Neural progenitor cell (in vitro differentiated cells): Measurements from ENCODE around the gene STARD7. TPM values are rescaled to one million over a fixed set of nuclear protein-coding genes. Genes with fewer than 3 reads are reported as not detected.

Source experiments
- DNase-seq: peaks from one replicate; pipeline ENCODE4 v3.0.0-alpha.2; 2016; ENCODE audit warnings: low spot score
- H2AFZ ChIP-seq: fragments of 200-600 bp; sonication (generic); replicated peaks from 2 replicates; pipeline ENCODE4 v1.6.1; 2016; ENCODE audit warnings: antibody characterized with exemption
- H3F3A ChIP-seq: fragments of 200-600 bp; sonication (generic); 2 replicates; pipeline ENCODE4 v1.6.1; 2016; ENCODE audit warnings: antibody characterized with exemption, low read depth
- H3K27ac ChIP-seq: fragments of 200-600 bp; sonication (generic); 2 replicates; pipeline ENCODE4 v1.5.1; 2016; ENCODE audit warnings: mild to moderate bottlenecking
- H3K27me3 ChIP-seq: fragments of 200-600 bp; sonication (generic); 2 replicates; pipeline ENCODE4 v1.6.1; 2016; ENCODE audit warnings: mild to moderate bottlenecking, moderate library complexity
- H3K36me3 ChIP-seq: fragments of 200-600 bp; sonication (generic); 2 replicates; pipeline ENCODE4 v1.5.1; 2016
- H3K4me1 ChIP-seq: fragments of 200-600 bp; sonication (generic); 2 replicates; pipeline ENCODE4 v1.6.1; 2016; ENCODE audit warnings: mixed run types
- H3K4me2 ChIP-seq: fragments of 200-600 bp; sonication (generic); 2 replicates; pipeline ENCODE4 v1.6.1; 2016
- H3K4me3 ChIP-seq: fragments of 200-600 bp; sonication (generic); 2 replicates; pipeline ENCODE4 v1.5.1; 2016
- H3K79me2 ChIP-seq: fragments of 200-600 bp; sonication (generic); 2 replicates; pipeline ENCODE4 v1.6.1; 2016; ENCODE audit warnings: low read depth
- H3K9ac ChIP-seq: fragments of 200-600 bp; sonication (generic); 2 replicates; pipeline ENCODE4 v1.6.1; 2016
- H3K9me3 ChIP-seq: fragments of 200-600 bp; sonication (generic); 2 replicates; pipeline ENCODE4 v1.5.1; 2016; ENCODE audit warnings: low read depth
- H4K20me1 ChIP-seq: fragments of 200-600 bp; sonication (generic); 2 replicates; pipeline ENCODE4 v1.6.1; 2016; ENCODE audit warnings: low read depth
- H3K27ac Mint-ChIP-seq: 3 replicates; pipeline ENCODE4 v1.8.0; 2021; ENCODE audit warnings: mixed read lengths
- H3K27me3 Mint-ChIP-seq: 2 replicates; pipeline ENCODE4 v1.8.0; 2022; ENCODE audit warnings: low read depth, mild to moderate bottlenecking, inconsistent platforms, moderate library complexity, mixed read lengths; ENCODE audit not compliant: insufficient read depth
- H3K36me3 Mint-ChIP-seq: 3 replicates; pipeline ENCODE4 v1.8.0; 2021; ENCODE audit warnings: mixed read lengths
- H3K4me1 Mint-ChIP-seq: 3 replicates; pipeline ENCODE4 v1.8.0; 2021; ENCODE audit warnings: mixed read lengths
- H3K4me3 Mint-ChIP-seq: 3 replicates; pipeline ENCODE4 v1.8.0; 2021; ENCODE audit warnings: mild to moderate bottlenecking, moderate library complexity, mixed read lengths
- H3K9me3 Mint-ChIP-seq: 3 replicates; pipeline ENCODE4 v1.8.0; 2020; ENCODE audit warnings: mixed read lengths
- EZH2 ChIP-seq: fragments of 200-600 bp; sonication (generic); IDR thresholded peaks from 2 replicates; pipeline ENCODE4 v1.6.1; 2017; ENCODE audit warnings: antibody characterized with exemption, mild to moderate bottlenecking, moderate library complexity
- EZH2phosphoT487 ChIP-seq: fragments of 200-600 bp; sonication (generic); IDR thresholded peaks from 2 replicates; pipeline ENCODE4 v1.6.1; 2017; ENCODE audit warnings: antibody characterized with exemption
- total RNA-seq: library from RNA; depleted of rRNA; stranded (reverse); fragments of >200 nt; gene quantifications from 2 replicates; pipeline ENCODE4 v1.2.3, GENCODE V29; 2015; ENCODE audit warnings: low replicate concordance
- TF ChIP-seq, protein P1 (sequence below): fragments of 200-600 bp; sonication (generic); IDR thresholded peaks from 2 replicates; pipeline ENCODE4 v1.5.1; 2017; ENCODE audit warnings: antibody characterized with exemption, mild to moderate bottlenecking

Gene STARD7
- total RNA-seq, 1 donor from 2014 or later: 179 TPM

- H3K79me2 ChIP-seq: no peaks in the 10 kb centered on the region
- H3K4me1 Mint-ChIP-seq: peaks cover 50% of the 10 kb centered on the region
- no peak for DNase-seq
- no peak overlapping the region for H3K27ac ChIP-seq
- H3K9me3 Mint-ChIP-seq: no peaks in the 10 kb centered on the region
- H3K27me3 Mint-ChIP-seq: peaks cover 17% of the 10 kb centered on the region
- peaks cover 24% of the 10 kb centered on the region for H3K4me1 ChIP-seq
- no peak overlapping the region for H2AFZ ChIP-seq
- H3K9ac ChIP-seq: no peak overlapping the region
- H4K20me1 ChIP-seq: no peaks in the 10 kb centered on the region
- TF ChIP-seq, protein P1, sequence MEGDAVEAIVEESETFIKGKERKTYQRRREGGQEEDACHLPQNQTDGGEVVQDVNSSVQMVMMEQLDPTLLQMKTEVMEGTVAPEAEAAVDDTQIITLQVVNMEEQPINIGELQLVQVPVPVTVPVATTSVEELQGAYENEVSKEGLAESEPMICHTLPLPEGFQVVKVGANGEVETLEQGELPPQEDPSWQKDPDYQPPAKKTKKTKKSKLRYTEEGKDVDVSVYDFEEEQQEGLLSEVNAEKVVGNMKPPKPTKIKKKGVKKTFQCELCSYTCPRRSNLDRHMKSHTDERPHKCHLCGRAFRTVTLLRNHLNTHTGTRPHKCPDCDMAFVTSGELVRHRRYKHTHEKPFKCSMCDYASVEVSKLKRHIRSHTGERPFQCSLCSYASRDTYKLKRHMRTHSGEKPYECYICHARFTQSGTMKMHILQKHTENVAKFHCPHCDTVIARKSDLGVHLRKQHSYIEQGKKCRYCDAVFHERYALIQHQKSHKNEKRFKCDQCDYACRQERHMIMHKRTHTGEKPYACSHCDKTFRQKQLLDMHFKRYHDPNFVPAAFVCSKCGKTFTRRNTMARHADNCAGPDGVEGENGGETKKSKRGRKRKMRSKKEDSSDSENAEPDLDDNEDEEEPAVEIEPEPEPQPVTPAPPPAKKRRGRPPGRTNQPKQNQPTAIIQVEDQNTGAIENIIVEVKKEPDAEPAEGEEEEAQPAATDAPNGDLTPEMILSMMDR: no peak
- TF ChIP-seq EZH2: no peak
- TF ChIP-seq EZH2phosphoT487: no peak
- no peak overlapping the region for H3K4me2 ChIP-seq
- H3F3A ChIP-seq: peaks cover 6% of the 10 kb centered on the region
- H3K27ac Mint-ChIP-seq: peak overlapping the region; percentile 57
- no peaks in the 10 kb centered on the region for H3K36me3 ChIP-seq
- no peaks in the 10 kb centered on the region for H3K9me3 ChIP-seq
- H3K4me3 ChIP-seq: no peak overlapping the region
- peaks cover 15% of the 10 kb centered on the region for H3K27me3 ChIP-seq
- no peaks in the 10 kb centered on the region for H3K36me3 Mint-ChIP-seq
- no peak overlapping the region for H3K4me3 Mint-ChIP-seq
Observed at GRCh38 chr2:96150791-96151594, 57.6 kb downstream of the STARD7 start.

GRCh38 chr2:96150007-96150640 lies 58.5 kb downstream of the STARD7 start:
- no peak overlapping the region for H3K4me3 ChIP-seq
- H3K4me1 ChIP-seq: peaks cover 24% of the 10 kb centered on the region
- H3K9me3 ChIP-seq: no peaks in the 10 kb centered on the region
- peaks cover 44% of the 10 kb centered on the region for H3K4me1 Mint-ChIP-seq
- H3K36me3 Mint-ChIP-seq: no peaks in the 10 kb centered on the region
- H3K27ac ChIP-seq: no peak overlapping the region
- no peaks in the 10 kb centered on the region for H3K9me3 Mint-ChIP-seq
- H2AFZ ChIP-seq: no peak overlapping the region
- no peak overlapping the region for H3K27ac Mint-ChIP-seq
- peaks cover 6% of the 10 kb centered on the region for H3F3A ChIP-seq
- peaks cover 17% of the 10 kb centered on the region for H3K27me3 Mint-ChIP-seq
- H3K36me3 ChIP-seq: no peaks in the 10 kb centered on the region
- no peak overlapping the region for H3K4me3 Mint-ChIP-seq
- no peaks in the 10 kb centered on the region for H3K79me2 ChIP-seq
- no peak overlapping the region for H3K9ac ChIP-seq
- no peaks in the 10 kb centered on the region for H4K20me1 ChIP-seq
- TF ChIP-seq, protein P1: no peak
- TF ChIP-seq EZH2 (no peak), EZH2phosphoT487 (no peak)
- no peak overlapping the region for H3K4me2 ChIP-seq
- H3K27me3 ChIP-seq: peaks cover 24% of the 10 kb centered on the region
- DNase-seq: no peak

DNA sequence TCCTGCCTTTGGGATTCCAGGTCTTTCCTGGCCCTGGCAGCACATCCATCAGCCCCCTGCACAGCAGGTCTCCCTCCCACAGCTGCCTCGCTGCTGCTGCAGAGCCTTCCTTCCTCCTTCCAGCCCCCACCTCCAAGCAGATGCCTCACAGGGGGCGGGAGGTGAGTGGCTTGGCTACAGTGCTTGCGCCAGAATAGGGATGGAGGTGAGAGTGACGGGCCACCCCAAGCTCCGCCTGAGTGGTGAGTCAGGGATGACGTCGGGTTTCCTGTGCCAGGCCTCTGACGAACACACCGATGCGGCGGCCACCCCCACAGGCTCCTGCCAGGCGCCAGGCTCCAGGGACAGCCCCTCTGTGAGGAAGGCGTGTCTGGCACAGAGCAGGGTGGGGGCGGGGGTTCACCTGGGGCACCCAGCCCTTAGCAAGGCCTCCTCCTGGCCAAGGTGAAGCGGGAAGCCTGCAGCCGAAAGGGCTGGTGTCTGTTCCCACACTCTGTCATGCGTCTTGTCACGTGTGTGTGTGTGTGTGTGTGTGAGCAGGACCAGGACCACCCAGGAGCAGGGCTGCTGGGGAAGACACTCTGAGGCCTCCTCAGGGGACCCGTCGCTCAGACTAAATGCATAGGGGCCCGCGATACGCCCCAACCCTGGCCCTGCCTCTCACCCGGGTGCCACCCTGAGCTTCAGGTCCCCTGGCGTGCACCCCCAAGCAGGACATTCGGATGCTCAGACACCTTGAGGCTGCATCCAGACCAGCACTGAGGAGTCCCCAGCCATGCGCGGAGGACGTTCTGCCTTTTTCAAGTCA lies 60.0 kb downstream of the STARD7 start:
- H3K27ac Mint-ChIP-seq: no peak overlapping the region

More for the DNA sequence above, 60.0 kb downstream of the STARD7 start:
- DNase-seq: peak; percentile 67
- Histone ChIP-seq H2AFZ (peak overlapping the region; percentile 75), H3K36me3 (no peaks in the 10 kb centered on the region), H3K4me3 (no peak overlapping the region), H3K9ac (no peak overlapping the region), H3K4me1 (peaks cover 30% of the 10 kb centered on the region), H4K20me1 (no peaks in the 10 kb centered on the region), H3K4me2 (no peak overlapping the region), H3K9me3 (no peaks in the 10 kb centered on the region), H3K27ac (no peak overlapping the region), H3F3A (peaks cover 6% of the 10 kb centered on the region), H3K79me2 (no peaks in the 10 kb centered on the region), H3K27me3 (peaks cover 39% of the 10 kb centered on the region)
- peaks cover 42% of the 10 kb centered on the region for H3K4me1 Mint-ChIP-seq
- H3K36me3 Mint-ChIP-seq: no peaks in the 10 kb centered on the region
- H3K27me3 Mint-ChIP-seq: peaks cover 20% of the 10 kb centered on the region
- no peaks in the 10 kb centered on the region for H3K9me3 Mint-ChIP-seq
- TF ChIP-seq, protein P1: no peak
- TF ChIP-seq EZH2 (no peak), EZH2phosphoT487 (no peak)
- no peak overlapping the region for H3K4me3 Mint-ChIP-seq
